ENCODE data around the gene THOC2. TPM values are rescaled to one million over a fixed set of nuclear protein-coding genes. Genes with fewer than 3 reads are reported as not detected.
"Not testable (repeated sequence)": the region's sequence is repeated elsewhere in the genome, so short reads cannot be mapped to it uniquely, and the experiment has no call there.

THOC2 gene
- total RNA-seq, 4 donors from 2014 or later = 60.3 to 81.8 (median 67.7) TPM

GRCh38 chrX:123685232-123685631 lies 47.6 kb downstream of the THOC2 start:
- DNase-seq (ENCODE audit: low spot score in 2 of 2) = no peak
- no peak overlapping the region for H3K4me3 ChIP-seq (ENCODE audit: low read depth, poor library complexity, severe bottlenecking)
- intact Hi-C loops (cut with DNase I; ENCODE audit: low total_unique reads) = no loop called here
- TF ChIP-seq POLR2A (IDR thresholded peaks at IDR 0.05) = no peak
- no peak for TF ChIP-seq CTCF (IDR thresholded peaks at IDR 0.05)
- WGBS, 2 donors = 84 to 95% methylated on average over 1 of the region's 1 CpG

- no peak for TF ChIP-seq POLR2A (IDR thresholded peaks at IDR 0.05)
- TF ChIP-seq CTCF (IDR thresholded peaks at IDR 0.05) = no peak
- intact Hi-C loops (cut with DNase I; ENCODE audit: low total_unique reads) = no loop called here
- no peak for DNase-seq (ENCODE audit: low spot score in 2 of 2)
- H3K4me3 ChIP-seq (ENCODE audit: low read depth, poor library complexity, severe bottlenecking) = no peak overlapping the region
Measured at GRCh38 chrX:123682186-123682585, 50.7 kb downstream of the THOC2 start.

DNA sequence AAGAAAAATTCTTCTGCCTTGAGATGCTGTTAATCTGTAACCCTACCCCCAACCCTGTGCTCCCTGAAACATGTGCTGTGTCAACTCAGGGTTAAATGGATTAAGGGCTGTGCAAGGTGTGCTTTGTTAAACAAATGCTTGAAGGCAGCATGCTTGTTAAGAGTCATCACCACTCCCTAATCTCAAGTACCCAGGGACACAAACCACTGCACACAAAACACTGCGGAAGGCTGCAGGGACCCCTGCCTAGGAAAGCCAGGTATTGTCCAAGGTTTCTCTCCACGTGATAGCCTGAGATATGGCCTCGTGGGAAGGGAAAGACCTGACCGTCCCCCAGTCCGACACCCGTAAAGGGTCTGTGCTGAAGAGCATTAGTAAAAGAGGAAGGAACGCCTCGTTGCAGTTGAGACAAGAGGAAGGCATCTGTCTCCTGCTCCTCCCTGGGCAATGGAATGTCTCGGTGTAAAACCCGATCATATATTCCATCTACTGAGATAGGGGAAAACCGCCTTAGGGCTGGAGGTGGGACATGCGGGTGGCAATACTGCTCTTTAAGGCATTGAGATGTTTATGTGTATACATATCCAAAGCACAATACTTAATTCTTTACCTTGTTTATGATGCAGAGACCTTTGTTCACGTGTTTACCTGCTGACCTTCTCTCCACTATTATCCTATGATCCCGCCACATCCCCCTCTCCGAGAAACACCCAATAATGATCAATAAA lies 53.0 kb downstream of the THOC2 start:
- intact Hi-C loops (cut with DNase I; ENCODE audit: low total_unique reads); H3K4me3 ChIP-seq (ENCODE audit: low read depth, poor library complexity, severe bottlenecking); DNase-seq (ENCODE audit: low spot score in 2 of 2): not testable (repeated sequence)
- 85 to 97% methylated on average over 13 to 15 of the region's 15 CpGs for WGBS, 2 donors

- intact Hi-C loops (cut with DNase I; ENCODE audit: low total_unique reads) = no loop called here
- no peak for TF ChIP-seq CTCF (IDR thresholded peaks at IDR 0.05)
- no peak for TF ChIP-seq POLR2A (IDR thresholded peaks at IDR 0.05)
- no peak overlapping the region for H3K4me3 ChIP-seq (ENCODE audit: low read depth, poor library complexity, severe bottlenecking)
- DNase-seq (ENCODE audit: low spot score in 2 of 2) = no peak
- 93 to 100% methylated on average over 2 of the region's 2 CpGs for whole genome bisulfite sequencing, 2 donors
Measured at GRCh38 chrX:123675154-123675553, 57.7 kb downstream of the THOC2 start.

- H3K4me3 ChIP-seq (ENCODE audit: low read depth, poor library complexity, severe bottlenecking) = no peak overlapping the region
- no peak for DNase-seq (ENCODE audit: low spot score in 2 of 2)
- 63 to 82% methylated on average over 1 of the region's 1 CpG for WGBS, 2 donors
- TF ChIP-seq POLR2A (IDR thresholded peaks at IDR 0.05) = no peak
- no peak for TF ChIP-seq CTCF (IDR thresholded peaks at IDR 0.05)
- intact Hi-C loops (cut with DNase I; ENCODE audit: low total_unique reads) = no loop called here
Measured at GRCh38 chrX:123673813-123674212, 59.0 kb downstream of the THOC2 start.

- TF ChIP-seq CTCF (IDR thresholded peaks at IDR 0.05) = no peak
- TF ChIP-seq POLR2A (IDR thresholded peaks at IDR 0.05) = no peak
- WGBS, 2 donors = 84 to 87% methylated on average over 3 of the region's 3 CpGs
- H3K4me3 ChIP-seq (ENCODE audit: low read depth, poor library complexity, severe bottlenecking) = no peak overlapping the region
- intact Hi-C loops (cut with DNase I; ENCODE audit: low total_unique reads) = no loop called here
- no peak for DNase-seq (ENCODE audit: low spot score in 2 of 2)
Measured at GRCh38 chrX:123665197-123665596, 67.7 kb downstream of the THOC2 start.

DNA sequence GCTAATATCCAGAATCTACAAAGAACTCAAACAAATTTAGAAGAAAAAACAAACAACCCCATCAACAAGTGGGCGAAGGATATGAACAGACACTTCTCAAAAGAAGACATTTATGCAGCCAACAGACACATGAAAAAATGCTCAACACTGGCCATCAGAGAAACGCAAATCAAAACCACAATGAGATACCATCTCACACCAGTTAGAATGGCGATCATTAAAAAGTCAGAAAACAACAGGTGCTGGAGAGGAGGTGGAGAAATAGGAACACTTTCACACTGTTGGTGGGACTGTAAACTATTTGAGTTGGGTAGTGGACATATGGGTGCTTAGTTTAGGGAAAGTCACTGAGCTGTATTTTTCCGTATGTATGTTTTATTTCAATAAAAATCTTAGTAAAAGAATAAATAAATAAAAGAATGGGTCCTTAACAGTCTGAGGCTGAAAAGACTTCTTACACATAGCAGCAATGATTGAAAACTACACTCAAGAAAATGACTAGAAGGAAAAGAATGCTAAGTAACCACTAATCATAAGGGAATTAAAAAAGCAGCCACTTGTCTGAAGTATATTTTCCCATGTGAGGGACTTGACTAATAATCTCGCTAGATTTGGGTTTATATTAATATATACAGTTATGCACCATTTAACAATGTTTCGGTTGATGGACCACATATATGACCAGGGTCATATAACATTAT lies 68.2 kb downstream of the THOC2 start:
- H3K4me3 ChIP-seq (ENCODE audit: low read depth, poor library complexity, severe bottlenecking); intact Hi-C loops (cut with DNase I; ENCODE audit: low total_unique reads); DNase-seq (ENCODE audit: low spot score in 2 of 2): not testable (repeated sequence)
- 80 to 89% methylated on average over 6 of the region's 6 CpGs for WGBS, 2 donors

- WGBS, 2 donors = 98 to 100% methylated on average over 3 of the region's 3 CpGs
- DNase-seq (ENCODE audit: low spot score in 2 of 2); intact Hi-C loops (cut with DNase I; ENCODE audit: low total_unique reads); H3K4me3 ChIP-seq (ENCODE audit: low read depth, poor library complexity, severe bottlenecking): not testable (repeated sequence)
Measured at GRCh38 chrX:123663720-123664119, 69.1 kb downstream of the THOC2 start.

GRCh38 chrX:123656507-123656906 lies 76.3 kb downstream of the THOC2 start:
- DNase-seq (ENCODE audit: low spot score in 2 of 2); H3K4me3 ChIP-seq (ENCODE audit: low read depth, poor library complexity, severe bottlenecking); intact Hi-C loops (cut with DNase I; ENCODE audit: low total_unique reads): not testable (repeated sequence)
- WGBS, 2 donors = 87 to 94% methylated on average over 9 of the region's 9 CpGs
